DOHH2 (cell line): ENCODE results near the gene RAB41.
A peak's percentile ranks its signal among the peaks of the same experiment; 100 is the strongest.
"Not testable (repeated sequence)": the region's sequence is repeated elsewhere in the genome, so short reads cannot be mapped to it uniquely, and the experiment has no call there.

Experiments used
- H3F3A ChIP-seq: fragments of 200-600 bp; sonication (generic), shearing (Covaris generic); 2 replicates; pipeline ENCODE4 v1.6.0; 2016; ENCODE audit warnings: antibody characterized with exemption, mild to moderate bottlenecking; ENCODE audit not compliant: control insufficient read depth, insufficient read depth
- H3K27ac ChIP-seq: fragments of 200-600 bp; sonication (generic); 2 replicates; pipeline ENCODE4 v1.5.1; 2014; ENCODE audit warnings: low read depth, mild to moderate bottlenecking, low read length, moderate library complexity
- H3K27me3 ChIP-seq: fragments of 200-600 bp; sonication (generic); 2 replicates; pipeline ENCODE4 v1.6.1; 2014; ENCODE audit warnings: mild to moderate bottlenecking, low read length, mixed read lengths; ENCODE audit not compliant: control insufficient read depth
- H3K36me3 ChIP-seq: fragments of 200-600 bp; sonication (generic); 2 replicates; pipeline ENCODE4 v1.6.1; 2014; ENCODE audit warnings: mild to moderate bottlenecking, low read length, moderate library complexity, mixed read lengths; ENCODE audit not compliant: control insufficient read depth
- H3K4me1 ChIP-seq: fragments of 200-600 bp; sonication (generic); 2 replicates; pipeline ENCODE4 v1.6.1; 2014; ENCODE audit warnings: mild to moderate bottlenecking, low read length, mixed read lengths; ENCODE audit not compliant: control insufficient read depth
- H3K4me2 ChIP-seq: fragments of 200-600 bp; sonication (generic); 2 replicates; pipeline ENCODE4 v1.6.0; 2014; ENCODE audit warnings: mild to moderate bottlenecking, low read length, moderate library complexity
- H3K4me3 ChIP-seq: fragments of 200-600 bp; sonication (generic); 2 replicates; pipeline ENCODE4 v1.5.1; 2014; ENCODE audit warnings: mild to moderate bottlenecking, low read length, mixed read lengths
- H3K79me2 ChIP-seq: fragments of 200-600 bp; sonication (generic); 2 replicates; pipeline ENCODE4 v1.6.1; 2014; ENCODE audit warnings: mild to moderate bottlenecking, low read length, mixed read lengths; ENCODE audit not compliant: control insufficient read depth
- H3K9me2 ChIP-seq: fragments of 200-600 bp; sonication (generic); replicated peaks from 2 replicates; pipeline ENCODE4 v1.6.1; 2014; ENCODE audit warnings: mild to moderate bottlenecking, low read length, mixed read lengths; ENCODE audit not compliant: control insufficient read depth
- H3K9me3 ChIP-seq: fragments of 200-600 bp; sonication (generic); 2 replicates; pipeline ENCODE4 v1.6.1; 2014; ENCODE audit warnings: antibody characterized with exemption, low read length, mixed read lengths; ENCODE audit not compliant: control insufficient read depth, insufficient read depth
- H4K20me1 ChIP-seq: fragments of 200-600 bp; sonication (generic); 2 replicates; pipeline ENCODE4 v1.6.0; 2014; ENCODE audit warnings: low read depth, mild to moderate bottlenecking, antibody characterized with exemption, low read length, moderate library complexity; ENCODE audit not compliant: control insufficient read depth, insufficient read depth
- EZH2phosphoT487 ChIP-seq: fragments of 200-600 bp; sonication (generic); IDR thresholded peaks from 2 replicates; pipeline ENCODE4 v1.6.1; 2017; ENCODE audit warnings: borderline replicate concordance, mild to moderate bottlenecking, antibody characterized with exemption, low read length, moderate library complexity, mixed read lengths
- TF ChIP-seq, protein P1 (sequence below): fragments of 200-600 bp; sonication (generic); IDR thresholded peaks from one replicate; pipeline ENCODE4 v1.5.1; 2014; ENCODE audit warnings: antibody characterized with exemption, mild to moderate bottlenecking, low read depth, low read length; ENCODE audit not compliant: poor library complexity, severe bottlenecking

The RAB41 gene

DNA sequence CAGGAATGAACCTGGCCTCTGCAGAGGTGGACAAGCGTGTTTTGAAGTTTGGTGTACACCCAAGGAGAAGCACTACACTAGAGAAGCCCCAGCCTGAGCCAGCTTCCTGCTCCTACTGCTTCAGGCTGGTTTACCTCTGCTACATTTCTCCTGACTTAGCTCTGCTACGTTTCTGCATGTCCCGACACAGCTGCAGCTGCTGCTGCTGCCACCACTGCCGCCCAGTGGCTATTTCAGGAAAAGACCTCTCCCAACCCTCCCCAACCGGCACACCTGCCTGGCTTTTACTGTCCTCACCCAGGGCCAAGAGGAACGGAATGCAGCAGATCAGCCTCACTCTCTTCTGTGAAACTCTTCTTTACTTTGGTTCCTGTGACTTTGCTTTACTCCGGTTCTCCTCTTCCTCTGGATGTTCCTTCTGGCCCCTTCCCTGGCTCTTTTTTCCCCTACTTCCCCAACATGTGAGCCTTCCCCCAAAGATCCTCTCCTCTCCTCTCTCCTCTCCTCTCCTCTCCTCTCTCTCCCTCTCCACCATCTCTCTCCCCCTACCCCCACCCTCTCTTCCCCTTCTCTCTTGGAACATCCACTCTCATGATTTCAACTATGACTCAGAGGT is 18.9 kb upstream of the RAB41 start:
- no peaks in the 10 kb centered on the region for H3F3A ChIP-seq
- H3K4me1 ChIP-seq: no peaks in the 10 kb centered on the region
- H3K27me3 ChIP-seq: no peaks in the 10 kb centered on the region
- H3K4me2 ChIP-seq: no peak overlapping the region
- H3K79me2 ChIP-seq: no peaks in the 10 kb centered on the region
- H3K9me2 ChIP-seq: no peaks in the 10 kb centered on the region
- H3K36me3 ChIP-seq: no peaks in the 10 kb centered on the region
- TF ChIP-seq, protein P1, sequence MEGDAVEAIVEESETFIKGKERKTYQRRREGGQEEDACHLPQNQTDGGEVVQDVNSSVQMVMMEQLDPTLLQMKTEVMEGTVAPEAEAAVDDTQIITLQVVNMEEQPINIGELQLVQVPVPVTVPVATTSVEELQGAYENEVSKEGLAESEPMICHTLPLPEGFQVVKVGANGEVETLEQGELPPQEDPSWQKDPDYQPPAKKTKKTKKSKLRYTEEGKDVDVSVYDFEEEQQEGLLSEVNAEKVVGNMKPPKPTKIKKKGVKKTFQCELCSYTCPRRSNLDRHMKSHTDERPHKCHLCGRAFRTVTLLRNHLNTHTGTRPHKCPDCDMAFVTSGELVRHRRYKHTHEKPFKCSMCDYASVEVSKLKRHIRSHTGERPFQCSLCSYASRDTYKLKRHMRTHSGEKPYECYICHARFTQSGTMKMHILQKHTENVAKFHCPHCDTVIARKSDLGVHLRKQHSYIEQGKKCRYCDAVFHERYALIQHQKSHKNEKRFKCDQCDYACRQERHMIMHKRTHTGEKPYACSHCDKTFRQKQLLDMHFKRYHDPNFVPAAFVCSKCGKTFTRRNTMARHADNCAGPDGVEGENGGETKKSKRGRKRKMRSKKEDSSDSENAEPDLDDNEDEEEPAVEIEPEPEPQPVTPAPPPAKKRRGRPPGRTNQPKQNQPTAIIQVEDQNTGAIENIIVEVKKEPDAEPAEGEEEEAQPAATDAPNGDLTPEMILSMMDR: peak; percentile 58
- TF ChIP-seq EZH2phosphoT487: no peak
- no peak overlapping the region for H3K4me3 ChIP-seq
- no peak overlapping the region for H3K27ac ChIP-seq
- H3K9me3 ChIP-seq: no peaks in the 10 kb centered on the region
- no peaks in the 10 kb centered on the region for H4K20me1 ChIP-seq

DNA sequence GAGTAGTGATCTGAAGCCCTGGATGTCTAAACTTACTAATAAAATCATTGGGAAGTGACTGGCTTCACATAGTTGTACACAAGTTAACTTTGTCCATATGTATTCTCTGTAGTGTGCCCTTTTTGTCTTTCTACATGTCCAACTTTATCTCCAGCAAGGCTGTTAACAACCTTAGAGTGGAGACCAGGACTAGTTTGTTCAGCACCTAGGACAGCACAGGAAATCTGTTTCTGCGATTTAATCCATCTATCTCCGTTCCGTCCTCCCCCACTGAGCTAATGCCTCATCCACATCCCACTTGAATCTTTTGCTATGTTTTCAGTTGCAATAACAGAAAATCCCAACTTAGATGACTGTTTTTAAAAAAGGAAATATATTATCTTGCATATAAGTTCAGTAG is 17.2 kb upstream of the RAB41 start:
- no peaks in the 10 kb centered on the region for H3K27me3 ChIP-seq
- no peaks in the 10 kb centered on the region for H3K9me3 ChIP-seq
- no peaks in the 10 kb centered on the region for H3K4me1 ChIP-seq
- H3K36me3 ChIP-seq: no peaks in the 10 kb centered on the region
- no peak overlapping the region for H3K4me2 ChIP-seq
- no peaks in the 10 kb centered on the region for H4K20me1 ChIP-seq
- no peak overlapping the region for H3K27ac ChIP-seq
- no peaks in the 10 kb centered on the region for H3F3A ChIP-seq
- TF ChIP-seq EZH2phosphoT487: no peak
- TF ChIP-seq, protein P1: no peak
- no peak overlapping the region for H3K4me3 ChIP-seq
- H3K79me2 ChIP-seq: no peaks in the 10 kb centered on the region
- no peaks in the 10 kb centered on the region for H3K9me2 ChIP-seq

DNA sequence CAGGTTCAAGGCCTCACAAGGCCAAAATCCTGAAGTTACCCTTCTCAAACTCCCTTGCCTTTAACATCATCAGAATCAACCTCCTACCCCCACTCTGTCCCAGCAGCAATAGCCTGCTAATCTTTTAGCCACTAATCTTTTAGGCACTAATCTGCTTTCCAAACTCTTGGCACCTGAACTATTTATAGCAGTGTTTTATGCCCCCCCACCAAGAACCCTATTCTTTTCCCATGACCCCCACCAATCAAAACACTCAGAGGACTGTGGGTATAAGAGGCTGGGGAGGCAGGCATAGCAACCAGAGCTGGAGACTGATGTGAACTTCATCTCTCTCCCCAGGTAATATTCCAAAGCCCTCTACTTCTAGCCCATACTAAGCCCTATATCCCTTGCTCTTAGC is 13.9 kb upstream of the RAB41 start, which contains the start of gene ARR3:
Gene ARR3 (plus strand): TSS at position 301 of the 400 bp plus-strand sequence. CDS start 1,052 bp downstream, outside the sequence.
- Histone ChIP-seq H3K79me2 (no peaks in the 10 kb centered on the region), H3F3A (no peaks in the 10 kb centered on the region), H3K4me3 (no peak within 1 kb of the TSS), H3K9me2 (no peaks in the 10 kb centered on the region), H3K4me1 (no peaks in the 10 kb centered on the region), H3K4me2 (no peak within 1 kb of the TSS), H3K36me3 (no peaks in the 10 kb centered on the region), H3K9me3 (no peaks in the 10 kb centered on the region), H3K27me3 (no peaks in the 10 kb centered on the region; the same call in 1 of the 2 replicates), H3K27ac (no peak within 1 kb of the TSS), H4K20me1 (no peaks in the 10 kb centered on the region)
- TF ChIP-seq, protein P1: no peak
- no peak for TF ChIP-seq EZH2phosphoT487

DNA sequence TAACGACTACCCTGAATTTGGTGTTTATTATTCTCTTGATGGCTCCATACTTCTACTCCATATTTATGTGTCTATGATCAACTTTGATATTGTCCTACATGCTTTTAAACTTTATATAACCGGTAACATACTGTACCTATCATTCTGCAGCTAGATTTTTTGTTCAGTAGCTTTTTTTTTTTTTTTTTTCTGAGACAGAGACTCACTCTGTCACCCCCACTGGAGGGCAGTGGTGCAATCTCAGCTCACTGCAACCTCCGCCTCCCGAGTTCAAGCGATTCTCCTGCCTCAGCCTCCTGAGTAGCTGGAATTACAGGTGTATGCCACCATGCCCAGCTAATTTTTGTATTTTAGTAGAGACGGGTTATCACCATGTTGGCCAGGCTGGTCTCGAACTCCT is 7.9 kb upstream of the RAB41 start:
- not testable (repeated sequence) for H3K4me3 ChIP-seq, H3K27me3 ChIP-seq, H3K4me2 ChIP-seq, H3F3A ChIP-seq, H3K36me3 ChIP-seq, H3K9me3 ChIP-seq, H3K9me2 ChIP-seq, H4K20me1 ChIP-seq, H3K4me1 ChIP-seq, H3K27ac ChIP-seq, H3K79me2 ChIP-seq
